Activated CD4-positive, alpha-beta T cell treated with anti-CD3 and anti-CD28 coated beads for 36 hours (primary cell): ENCODE results near the gene NEUROD1. TPM values are rescaled to one million over a fixed set of nuclear protein-coding genes. Genes with fewer than 3 reads are reported as not detected.
A peak's percentile ranks its signal among the peaks of the same experiment; 100 is the strongest.
"Not testable (repeated sequence)": the region's sequence is repeated elsewhere in the genome, so short reads cannot be mapped to it uniquely, and the experiment has no call there.

Experiments used
- ATAC-seq: fragments of 200-7000 bp; cut with Tn5 transposase; one replicate; pipeline ENCODE4 v1.10.0; 2021; ENCODE audit warnings: mild to moderate bottlenecking, moderate library complexity
- CTCF ChIA-PET: fragments of 350-600 bp; sonication (Branson Sonifier 250); formaldehyde crosslinking; loops from one replicate; lab custom pipeline; 2021; ENCODE audit warnings: antibody characterized with exemption; lab: Charles Lee
- POLR2A ChIA-PET: fragments of 350-600 bp; sonication (Branson Sonifier 250); formaldehyde crosslinking; loops from one replicate; lab custom pipeline; 2021; ENCODE audit warnings: antibody characterized with exemption, inconsistent platforms; lab: Charles Lee
- DNase-seq: peaks from one replicate; pipeline ENCODE4 v3.0.0-alpha.2; 2020
- H3K27ac Mint-ChIP-seq: one replicate; pipeline ENCODE4 v1.8.0; 2021; ENCODE audit warnings: mixed read lengths
- H3K27me3 Mint-ChIP-seq: one replicate; pipeline ENCODE4 v1.8.0; 2021; ENCODE audit warnings: mixed read lengths
- H3K36me3 Mint-ChIP-seq: one replicate; pipeline ENCODE4 v1.8.0; 2021; ENCODE audit warnings: low read depth, mixed read lengths
- H3K4me1 Mint-ChIP-seq: one replicate; pipeline ENCODE4 v1.8.0; 2021; ENCODE audit warnings: mixed read lengths
- H3K4me3 Mint-ChIP-seq: one replicate; pipeline ENCODE4 v1.8.0; 2021; ENCODE audit warnings: mild to moderate bottlenecking, moderate library complexity, mixed read lengths
- H3K9me3 Mint-ChIP-seq: one replicate; pipeline ENCODE4 v1.8.0; 2021; ENCODE audit warnings: low read depth, mixed read lengths
- intact Hi-C, 2 experiments: fragments of 100-400 bp; cut with DNase I in 1 of 2; cut with micrococcal nuclease in 1 of 2; formaldehyde crosslinking; loops; one replicate each; pipeline versions ENCODE4 v1.14.2 to v1.15.1; 2022 to 2024; cut with DNase I, micrococcal nuclease
- total RNA-seq, 2 experiments: library from RNA; stranded (reverse); gene quantifications; one replicate each; pipeline ENCODE4 v1.2.3, GENCODE V29; 2021

The NEUROD1 gene
- total RNA-seq, result not detected

DNA sequence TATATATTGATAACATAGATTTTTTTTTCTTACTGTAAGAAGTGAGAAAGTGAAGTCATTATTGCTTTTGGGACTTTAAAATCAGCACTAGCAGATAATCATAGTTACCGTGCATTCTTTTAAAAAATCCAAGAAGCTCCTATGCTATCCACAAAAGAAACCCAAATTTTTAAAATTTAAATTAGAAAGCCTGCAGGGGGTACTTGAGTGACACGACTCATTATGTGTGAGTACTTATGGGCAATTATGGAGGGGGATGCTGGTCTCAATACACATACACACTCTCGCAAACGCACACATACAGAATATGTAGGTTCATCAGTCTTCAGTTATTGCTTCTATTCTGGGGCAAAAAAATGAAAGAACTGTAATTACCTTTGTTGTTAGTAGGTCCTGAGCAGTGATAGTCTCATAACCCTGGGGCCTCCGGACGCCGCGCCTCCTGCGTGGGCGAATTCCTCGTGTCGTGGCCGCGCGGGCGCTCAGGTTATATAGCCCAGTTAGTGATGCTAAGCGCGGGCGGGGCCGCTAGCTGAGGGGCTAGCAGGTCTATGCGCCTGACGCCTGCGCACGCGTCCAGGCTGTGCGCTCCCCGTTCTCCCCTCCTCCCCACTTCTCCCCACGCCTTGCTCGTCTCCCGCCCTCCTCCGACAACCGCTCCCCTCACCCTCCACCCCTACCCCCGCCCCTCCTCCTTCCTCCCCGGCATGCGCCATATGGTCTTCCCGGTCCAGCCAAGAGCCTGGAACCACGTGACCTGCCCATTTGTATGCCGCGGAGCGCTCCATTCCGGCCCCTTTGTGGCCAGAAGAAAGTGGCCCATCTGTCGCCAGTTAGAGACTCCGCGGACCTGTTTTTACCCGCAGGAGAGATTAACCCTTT is at the start of gene NEUROD1:
Gene NEUROD1, minus strand, starts transcription at position 463 of the 882 bp plus-strand sequence. CDS start 1,657 bp downstream, outside the sequence.
- H3K27ac Mint-ChIP-seq, result no peak within 1 kb of the TSS
- peaks cover 75% of the 10 kb centered on the region for H3K27me3 Mint-ChIP-seq
- intact Hi-C loops, result loop anchor here in 1 of 2 experiments (10.0 kb wide), 1 partner anchor 215 kb away; no protein-coding TSS in a partner anchor
- ATAC-seq (peak; percentile 28), DNase-seq (peak; percentile 51)
- CTCF ChIA-PET, result interaction anchor here (0.8 to 1.0 kb wide), 2 partner anchors 33 to 155 kb away, joined by 3 read pairs; no protein-coding TSS in a partner anchor
- H3K9me3 Mint-ChIP-seq, result peaks cover 7% of the 10 kb centered on the region
- H3K36me3 Mint-ChIP-seq, result no peaks in the 10 kb centered on the region
- peak within 1 kb of the TSS; percentile 59 for H3K4me3 Mint-ChIP-seq
- peaks cover 44% of the 10 kb centered on the region for H3K4me1 Mint-ChIP-seq
- POLR2A ChIA-PET, result no interaction called here

DNA sequence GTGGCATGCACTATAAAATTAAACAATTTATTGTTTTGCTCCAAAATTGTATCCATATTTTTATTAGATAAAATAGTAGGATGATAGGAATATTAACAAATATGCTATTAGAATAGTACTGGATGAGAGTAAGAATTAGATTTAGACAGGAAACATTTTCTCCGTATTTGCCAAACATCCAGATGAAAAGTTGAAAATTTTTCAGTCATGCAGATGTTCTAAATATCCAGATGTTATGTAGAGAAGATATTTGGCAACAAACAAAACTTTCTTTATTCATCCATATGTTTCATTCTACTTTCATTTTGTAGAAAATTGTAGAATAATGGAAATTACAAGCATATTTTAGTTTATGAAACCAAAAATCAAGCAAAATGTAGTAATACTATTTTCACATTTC is 45.2 kb upstream of the NEUROD1 start:
- H3K4me3 Mint-ChIP-seq, result no peak overlapping the region
- no peaks in the 10 kb centered on the region for H3K36me3 Mint-ChIP-seq
- no peak for DNase-seq
- CTCF ChIA-PET, result interaction anchor here (1.2 kb wide), 1 partner anchor 12 kb away, joined by 3 read pairs; no protein-coding TSS in a partner anchor
- no peak for ATAC-seq
- POLR2A ChIA-PET, result no interaction called here
- H3K4me1 Mint-ChIP-seq, result no peaks in the 10 kb centered on the region
- intact Hi-C loops, result no loop called here
- H3K27ac Mint-ChIP-seq, result no peak overlapping the region
- H3K9me3 Mint-ChIP-seq, result peaks cover 2% of the 10 kb centered on the region
- peaks cover 17% of the 10 kb centered on the region for H3K27me3 Mint-ChIP-seq

DNA sequence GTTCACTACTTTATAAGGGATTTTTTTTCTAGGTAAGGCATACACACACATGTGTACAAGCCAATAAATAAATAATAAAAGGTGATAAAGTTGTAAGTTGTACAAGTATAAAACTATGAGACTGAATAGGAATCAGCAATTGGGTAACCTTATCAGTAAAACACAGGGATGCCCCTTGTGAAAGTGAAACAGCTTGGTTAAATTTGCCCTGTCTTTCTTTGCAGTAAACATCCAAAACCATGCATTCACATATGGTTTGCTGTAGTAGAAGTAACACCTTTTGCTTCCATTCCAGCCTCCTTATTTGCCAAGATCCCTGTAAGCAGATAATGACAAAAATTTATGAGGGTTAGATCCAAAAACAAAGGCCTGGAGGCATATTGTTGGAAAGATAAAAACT is 44.3 kb upstream of the NEUROD1 start:
- peaks cover 2% of the 10 kb centered on the region for H3K9me3 Mint-ChIP-seq

DNA sequence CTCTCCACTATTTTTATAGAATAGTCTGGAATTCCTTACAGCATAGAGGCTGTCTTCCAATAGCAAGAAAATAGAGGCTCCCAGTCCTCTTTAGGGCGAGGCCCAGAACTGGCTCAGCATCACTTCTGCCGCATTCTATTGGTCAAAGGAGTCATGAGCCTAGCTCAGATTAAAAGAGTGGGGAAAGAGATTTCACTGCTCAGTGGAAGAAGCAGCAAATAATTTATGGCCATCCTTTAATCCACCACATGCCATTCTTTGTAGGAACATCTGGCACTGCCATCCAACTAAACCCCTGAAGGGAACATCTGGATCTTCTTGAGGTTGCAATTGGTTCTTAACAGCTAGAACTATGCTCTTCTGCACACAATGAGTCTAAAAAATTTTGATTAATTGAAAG is 43.4 kb upstream of the NEUROD1 start:
- H3K36me3 Mint-ChIP-seq, result no peaks in the 10 kb centered on the region
- intact Hi-C loops, result no loop called here
- DNase-seq (no peak), ATAC-seq (no peak)
- peaks cover 14% of the 10 kb centered on the region for H3K27me3 Mint-ChIP-seq
- peaks cover 2% of the 10 kb centered on the region for H3K9me3 Mint-ChIP-seq
- no peak overlapping the region for H3K4me3 Mint-ChIP-seq
- H3K4me1 Mint-ChIP-seq, result no peaks in the 10 kb centered on the region
- POLR2A ChIA-PET, result no interaction called here
- H3K27ac Mint-ChIP-seq, result no peak overlapping the region
- CTCF ChIA-PET, result interaction anchor here (0.8 to 1.5 kb wide), 3 partner anchors 9 to 116 kb away, joined by 3 to 17 read pairs (median 3); no protein-coding TSS in a partner anchor

More for the DNA sequence above, 44.3 kb upstream of the NEUROD1 start:
- no peak overlapping the region for H3K4me3 Mint-ChIP-seq
- ATAC-seq (no peak), DNase-seq (no peak)
- peaks cover 14% of the 10 kb centered on the region for H3K27me3 Mint-ChIP-seq
- intact Hi-C loops, result no loop called here
- no peaks in the 10 kb centered on the region for H3K36me3 Mint-ChIP-seq
- POLR2A ChIA-PET, result no interaction called here
- CTCF ChIA-PET, result no interaction called here
- H3K4me1 Mint-ChIP-seq, result no peaks in the 10 kb centered on the region
- no peak overlapping the region for H3K27ac Mint-ChIP-seq

DNA sequence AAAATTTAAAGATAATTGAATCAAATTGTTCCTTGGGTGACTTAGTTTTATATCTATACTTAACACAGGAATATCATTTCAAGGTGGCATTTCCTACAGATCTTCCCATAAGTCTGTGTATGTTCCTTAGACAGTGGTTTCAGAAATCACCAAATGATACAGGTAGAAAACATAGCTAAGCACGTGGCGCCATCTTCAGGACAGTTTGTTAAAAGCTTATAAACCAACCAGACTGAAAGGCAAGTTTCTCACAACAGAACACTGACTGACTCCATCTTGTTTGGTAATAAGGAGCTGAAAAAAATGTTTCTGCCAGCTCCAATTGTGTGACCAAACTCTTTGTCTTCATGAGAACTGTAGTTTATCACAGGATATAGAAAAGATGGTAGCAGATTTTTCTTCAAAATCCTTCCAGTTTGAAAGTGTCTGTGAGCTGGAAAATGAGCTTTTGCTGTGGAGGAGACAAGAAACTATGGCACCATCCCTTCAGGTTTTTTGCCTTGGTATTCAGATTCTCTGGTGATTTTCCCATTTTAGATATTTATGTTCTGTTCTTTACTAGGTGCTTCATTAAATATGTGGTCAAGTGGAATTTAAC is 34.8 kb upstream of the NEUROD1 start:
- intact Hi-C loops, result loop anchor here (1.0 to 10.0 kb wide), 8 partner anchors 142 to 1590 kb away; no protein-coding TSS in a partner anchor
- no peak overlapping the region for H3K4me3 Mint-ChIP-seq
- no peaks in the 10 kb centered on the region for H3K36me3 Mint-ChIP-seq
- peak; percentile 84 for DNase-seq
- H3K27ac Mint-ChIP-seq, result no peak overlapping the region
- H3K9me3 Mint-ChIP-seq, result no peaks in the 10 kb centered on the region
- CTCF ChIA-PET, result interaction anchor here (0.6 to 4.2 kb wide), 69 partner anchors 8 to 1592 kb away, joined by 3 to 37 read pairs (median 4); partner anchors contain the start of gene ITGA4
- no peaks in the 10 kb centered on the region for H3K27me3 Mint-ChIP-seq
- POLR2A ChIA-PET, result interaction anchor here (0.6 kb wide), 2 partner anchors 630 to 639 kb away, joined by 4 read pairs; no protein-coding TSS in a partner anchor
- peak; percentile 71 for ATAC-seq
- H3K4me1 Mint-ChIP-seq, result no peaks in the 10 kb centered on the region

DNA sequence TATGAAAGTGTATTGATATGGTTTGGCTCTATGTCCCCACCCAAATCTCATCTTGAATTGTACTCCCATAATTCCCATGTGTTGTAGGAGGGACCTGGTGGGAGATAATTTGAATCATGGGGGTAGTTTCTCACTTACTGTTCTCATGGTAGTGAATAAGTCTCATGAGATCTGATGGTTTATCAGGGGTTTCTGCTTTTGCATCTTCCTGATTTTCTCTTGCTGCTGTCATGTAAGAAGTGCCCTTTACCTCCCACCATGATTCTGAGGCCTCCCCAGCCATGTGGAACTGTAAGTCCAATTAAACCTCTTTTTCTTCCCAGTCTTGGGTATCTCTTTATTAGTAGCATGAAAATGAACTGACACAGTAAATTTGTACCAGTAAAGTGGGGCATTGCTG is 30.7 kb upstream of the NEUROD1 start:
- H3K27ac Mint-ChIP-seq, H3K9me3 Mint-ChIP-seq, DNase-seq, H3K36me3 Mint-ChIP-seq, POLR2A ChIA-PET, H3K27me3 Mint-ChIP-seq, H3K4me3 Mint-ChIP-seq, H3K4me1 Mint-ChIP-seq, ATAC-seq: not testable (repeated sequence)
- CTCF ChIA-PET, result interaction anchor here (0.5 kb wide), 1 partner anchor 240 kb away, joined by 3 read pairs; no protein-coding TSS in a partner anchor
- intact Hi-C loops, result loop anchor here (5.0 to 10.0 kb wide), 4 partner anchors 139 to 406 kb away; no protein-coding TSS in a partner anchor

DNA sequence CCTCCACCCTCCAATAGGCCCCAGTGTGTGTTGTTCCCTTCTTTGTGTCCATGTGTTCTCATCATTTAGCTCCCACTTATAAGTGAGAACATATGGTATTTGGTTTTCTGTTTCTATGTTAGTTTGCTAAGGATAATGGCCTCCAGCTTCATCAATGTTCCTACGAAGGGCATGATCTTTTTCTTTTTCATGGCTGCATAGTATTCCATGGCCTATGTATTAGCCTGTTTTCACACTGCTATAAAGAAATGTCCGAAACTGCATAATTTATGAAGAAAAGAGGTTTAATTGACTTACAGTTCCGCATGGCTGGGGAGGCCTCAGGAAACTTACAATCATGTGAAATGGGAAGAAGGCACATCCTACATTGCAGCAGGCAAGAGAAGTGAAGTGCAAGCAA is 22.2 kb upstream of the NEUROD1 start:
- DNase-seq, H3K9me3 Mint-ChIP-seq, POLR2A ChIA-PET, H3K4me1 Mint-ChIP-seq, CTCF ChIA-PET, H3K36me3 Mint-ChIP-seq, H3K4me3 Mint-ChIP-seq, H3K27ac Mint-ChIP-seq, ATAC-seq, H3K27me3 Mint-ChIP-seq, intact Hi-C loops: not testable (repeated sequence)

DNA sequence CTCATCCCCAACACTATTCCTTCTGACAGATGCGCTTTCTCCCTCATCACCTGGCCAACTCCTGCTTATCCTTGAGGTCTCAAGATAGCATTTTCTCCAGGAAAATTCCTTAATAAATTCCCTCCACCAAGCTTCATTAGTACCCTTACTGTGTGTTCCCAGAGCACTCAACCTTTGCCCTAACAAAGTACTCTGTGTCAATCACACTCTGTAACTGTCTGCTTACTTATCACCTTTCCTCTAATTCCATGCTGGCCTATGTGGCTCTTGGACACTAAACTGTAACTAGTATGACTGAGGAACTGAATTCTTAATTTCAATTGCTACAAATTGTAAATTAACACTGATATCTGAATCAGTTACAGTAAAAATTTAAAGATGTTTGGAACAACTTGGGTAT is 17.9 kb upstream of the NEUROD1 start:
- DNase-seq, result no peak
- Mint-ChIP-seq H3K4me1 (no peaks in the 10 kb centered on the region), H3K36me3 (no peaks in the 10 kb centered on the region), H3K4me3 (no peak overlapping the region), H3K9me3 (peaks cover 4% of the 10 kb centered on the region), H3K27ac (no peak overlapping the region), H3K27me3 (peaks cover 16% of the 10 kb centered on the region)
- ChIA-PET POLR2A (no interaction called here), CTCF (no interaction called here)
- intact Hi-C loops, result no loop called here
- ATAC-seq, result no peak

DNA sequence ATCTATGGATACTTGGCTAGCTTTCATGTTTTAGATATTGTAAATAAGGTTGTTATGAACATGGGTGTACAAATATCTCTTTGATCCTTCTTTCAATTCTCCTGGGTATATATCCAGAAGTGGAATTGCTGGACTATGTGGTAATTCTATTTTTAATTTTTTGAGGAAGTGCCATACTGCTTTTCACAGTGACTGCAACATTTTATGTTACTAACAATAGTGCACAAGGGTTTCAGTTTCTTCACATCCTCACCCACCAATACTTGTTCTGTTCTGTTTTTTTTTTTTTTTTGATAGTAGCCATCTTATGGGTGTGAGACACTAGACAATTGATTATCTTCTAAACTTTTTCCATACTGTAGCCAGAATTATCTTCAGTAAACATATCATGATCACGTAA is 17.3 kb upstream of the NEUROD1 start:
- Mint-ChIP-seq H3K27me3 (peaks cover 16% of the 10 kb centered on the region), H3K36me3 (no peaks in the 10 kb centered on the region), H3K4me1 (no peaks in the 10 kb centered on the region), H3K9me3 (peaks cover 3% of the 10 kb centered on the region), H3K4me3 (no peak overlapping the region), H3K27ac (no peak overlapping the region)
- DNase-seq (no peak), ATAC-seq (no peak)
- ChIA-PET POLR2A (no interaction called here), CTCF (interaction anchor here (0.7 to 1.5 kb wide), 2 partner anchors 18 to 21 kb away, joined by 3 to 4 read pairs; no protein-coding TSS in a partner anchor)
- intact Hi-C loops, result no loop called here

DNA sequence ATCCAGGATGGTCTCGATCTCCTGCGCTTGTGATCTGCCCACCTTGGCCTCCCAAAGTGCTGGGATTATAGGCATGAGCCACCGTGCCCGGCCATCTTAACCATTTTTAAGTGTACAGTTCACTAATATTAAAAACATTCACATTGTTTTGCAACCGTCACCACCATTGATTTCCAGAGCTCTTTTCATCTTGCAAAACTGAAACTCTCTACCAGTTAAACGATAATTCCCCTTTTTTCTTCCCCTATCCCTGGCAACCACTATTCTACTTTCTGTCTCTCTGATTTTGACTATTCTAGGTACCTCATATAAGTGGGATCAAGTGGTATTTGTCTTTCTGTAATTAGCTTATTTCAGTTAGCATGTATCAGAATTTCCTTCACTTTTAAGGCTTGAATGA is 16.8 kb upstream of the NEUROD1 start:
- H3K36me3 Mint-ChIP-seq, result no peaks in the 10 kb centered on the region
- ChIA-PET POLR2A (no interaction called here), CTCF (interaction anchor here (0.7 to 1.5 kb wide), 2 partner anchors 18 to 21 kb away, joined by 3 to 4 read pairs; no protein-coding TSS in a partner anchor)
- H3K9me3 Mint-ChIP-seq, result no peaks in the 10 kb centered on the region
- H3K27ac Mint-ChIP-seq, result no peak overlapping the region
- no peak for DNase-seq
- intact Hi-C loops, result no loop called here
- H3K4me1 Mint-ChIP-seq, result no peaks in the 10 kb centered on the region
- H3K4me3 Mint-ChIP-seq, result no peak overlapping the region
- H3K27me3 Mint-ChIP-seq, result peaks cover 18% of the 10 kb centered on the region
- ATAC-seq, result no peak

DNA sequence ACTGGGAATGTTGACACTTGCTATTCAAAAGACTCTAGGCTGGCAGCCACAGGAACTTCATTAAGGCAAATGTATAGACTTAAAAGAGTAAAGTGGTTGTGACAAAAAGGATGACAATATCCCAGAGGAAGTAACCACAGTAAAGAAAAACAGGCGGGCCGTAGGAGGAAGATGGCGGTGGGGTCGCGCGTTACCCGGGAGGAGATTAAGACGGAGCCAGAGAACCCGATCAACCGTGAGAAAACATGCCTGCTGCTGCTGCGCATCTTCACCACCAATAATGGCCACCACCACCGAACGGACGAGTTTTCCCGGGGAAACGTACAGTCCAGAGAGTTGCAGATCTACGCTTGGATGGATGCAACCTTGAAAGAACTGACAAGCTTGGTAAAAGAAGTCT is 14.0 kb upstream of the NEUROD1 start:
- CTCF ChIA-PET, result interaction anchor here (0.6 to 1.5 kb wide), 2 partner anchors 21 to 230 kb away, joined by 3 read pairs; no protein-coding TSS in a partner anchor
- ATAC-seq, result no peak
- H3K9me3 Mint-ChIP-seq, result no peaks in the 10 kb centered on the region
- intact Hi-C loops, result no loop called here
- H3K4me1 Mint-ChIP-seq, result no peaks in the 10 kb centered on the region
- no peak for DNase-seq
- no peak overlapping the region for H3K27ac Mint-ChIP-seq
- POLR2A ChIA-PET, result no interaction called here
- no peaks in the 10 kb centered on the region for H3K36me3 Mint-ChIP-seq
- no peak overlapping the region for H3K4me3 Mint-ChIP-seq
- H3K27me3 Mint-ChIP-seq, result peaks cover 19% of the 10 kb centered on the region
